IMR-90 (cell line): ENCODE measurements around the gene RAD51B. TPM values are rescaled to one million over a fixed set of nuclear protein-coding genes. Genes with fewer than 3 reads are reported as not detected.

ENCODE experiments used
- ATAC-seq: fragments of 200-7000 bp; cut with Tn5 transposase; 2 replicates; pipeline ENCODE4 v1.9.1; 2020; ENCODE audit warnings: low read depth, mild to moderate bottlenecking, moderate library complexity
- BruUV-seq: library from RNA; stranded (reverse); fragments of 400-500 nt; replicated peaks from 2 replicates; lab custom pipeline; 2021; lab: Mats Ljungman, UMichigan
- CTCF ChIA-PET: fragments of 300-600 bp; formaldehyde crosslinking; extraction: SDS; loops from one replicate; lab custom pipeline; 2021; ENCODE audit warnings: antibody characterized with exemption; lab: Yijun Ruan, JAX
- POLR2A ChIA-PET: fragments of 300-600 bp; sonication (Branson Sonifier 250); formaldehyde crosslinking; loops from one replicate; lab custom pipeline; 2022; ENCODE audit warnings: antibody characterized with exemption; ENCODE audit not compliant: unreplicated experiment; lab: Charles Lee
- DNase-seq: peaks from one replicate; pipeline ENCODE4 v3.0.0; 2013
- H2AFZ ChIP-seq: replicated peaks from 2 replicates; pipeline ENCODE3; 2013; ENCODE audit warnings: low read length, mild to moderate bottlenecking; ENCODE audit not compliant: poor library complexity
- H2AK5ac ChIP-seq: 2 replicates; pipeline ENCODE4 v1.6.1; 2013; ENCODE audit warnings: low read depth, low read length, inconsistent platforms
- H2AK9ac ChIP-seq: replicated peaks from 2 replicates; pipeline ENCODE3; 2013; ENCODE audit warnings: mild to moderate bottlenecking, low read depth, low read length, moderate library complexity; ENCODE audit not compliant: poor library complexity
- H2BK120ac ChIP-seq: 2 replicates; pipeline ENCODE4 v1.6.1; 2013; ENCODE audit warnings: low read depth, low read length, inconsistent platforms
- H2BK15ac ChIP-seq: 3 replicates; pipeline ENCODE4 v1.6.1; 2013; ENCODE audit warnings: low read depth, low read length, inconsistent platforms
- H2BK20ac ChIP-seq: 2 replicates; pipeline ENCODE4 v1.6.1; 2013; ENCODE audit warnings: low read depth, mild to moderate bottlenecking, inconsistent platforms, low read length, moderate library complexity
- H2BK5ac ChIP-seq: 2 replicates; pipeline ENCODE4 v1.6.1; 2013; ENCODE audit warnings: mild to moderate bottlenecking, low read depth, low read length, inconsistent platforms; ENCODE audit not compliant: poor library complexity, severe bottlenecking
- H3K14ac ChIP-seq: replicated peaks from 2 replicates; pipeline ENCODE4 v1.6.1; 2013; ENCODE audit warnings: low read depth, low read length, inconsistent platforms
- H3K18ac ChIP-seq: 2 replicates; pipeline ENCODE4 v1.6.1; 2013; ENCODE audit warnings: low read depth, low read length, control low read depth
- H3K23ac ChIP-seq: 2 replicates; pipeline ENCODE4 v1.6.1; 2013; ENCODE audit warnings: low read depth, low read length, inconsistent platforms
- H3K27ac ChIP-seq: 2 replicates; pipeline ENCODE4 v1.5.1; 2013; ENCODE audit warnings: mild to moderate bottlenecking, control low read depth, low read length; ENCODE audit not compliant: insufficient read depth
- H3K27me3 ChIP-seq: 2 replicates; pipeline ENCODE4 v1.6.1; 2013; ENCODE audit warnings: low read length; ENCODE audit not compliant: control insufficient read depth, insufficient read depth
- H3K36me3 ChIP-seq: 2 replicates; pipeline ENCODE4 v1.6.1; 2013; ENCODE audit warnings: low read length, mixed read lengths; ENCODE audit not compliant: control insufficient read depth, insufficient read depth
- H3K4ac ChIP-seq: 2 replicates; pipeline ENCODE4 v1.6.1; 2013; ENCODE audit warnings: low read depth, low read length, inconsistent platforms
- H3K4me1 ChIP-seq: 2 replicates; pipeline ENCODE4 v1.6.1; 2013; ENCODE audit warnings: low read length, mixed read lengths; ENCODE audit not compliant: control insufficient read depth, insufficient read depth
- H3K4me2 ChIP-seq: 2 replicates; pipeline ENCODE4 v1.6.1; 2013; ENCODE audit warnings: low read depth, mild to moderate bottlenecking, control low read depth, low read length, moderate library complexity
- H3K4me3 ChIP-seq: 2 replicates; pipeline ENCODE4 v1.5.1; 2013; ENCODE audit warnings: low read depth, mild to moderate bottlenecking, control low read depth, low read length, moderate library complexity; ENCODE audit not compliant: insufficient read depth
- H3K56ac ChIP-seq: 2 replicates; pipeline ENCODE4 v1.6.1; 2013; ENCODE audit warnings: low read length, inconsistent platforms; ENCODE audit not compliant: insufficient read depth; ENCODE audit errors: extremely low read depth
- H3K79me1 ChIP-seq, 2 experiments: 2 replicates each; pipeline ENCODE4 v1.6.1; 2013; ENCODE audit warnings: low read length in 2 of 2, inconsistent platforms in 1 of 2, low read depth in 1 of 2
- H3K9ac ChIP-seq: 2 replicates; pipeline ENCODE4 v1.6.1; 2013; ENCODE audit warnings: low read depth, low read length, control low read depth
- H3K9me1 ChIP-seq: 2 replicates; pipeline ENCODE4 v1.6.1; 2013; ENCODE audit warnings: low read length, inconsistent platforms; ENCODE audit not compliant: insufficient read depth
- H3K9me3 ChIP-seq: 2 replicates; pipeline ENCODE4 v1.6.1; 2013; ENCODE audit warnings: low read length; ENCODE audit not compliant: control insufficient read depth, insufficient read depth
- H4K20me1 ChIP-seq: 2 replicates; pipeline ENCODE4 v1.6.1; 2013; ENCODE audit warnings: low read length, inconsistent platforms; ENCODE audit not compliant: insufficient read depth
- H4K5ac ChIP-seq: 2 replicates; pipeline ENCODE4 v1.6.1; 2013; ENCODE audit warnings: mild to moderate bottlenecking, low read depth, low read length, control low read depth
- H4K8ac ChIP-seq, 2 experiments: 2 replicates each; pipeline ENCODE4 v1.6.1; 2013; ENCODE audit warnings: low read depth in 2 of 2, low read length in 2 of 2, control low read depth in 1 of 2, inconsistent platforms in 1 of 2
- H4K91ac ChIP-seq: 2 replicates; pipeline ENCODE4 v1.6.1; 2013; ENCODE audit warnings: low read depth, low read length, inconsistent platforms; ENCODE audit not compliant: insufficient read depth
- BHLHE40 ChIP-seq: fragments of 150-350 bp; IDR thresholded peaks from 2 replicates; pipeline ENCODE4 v1.6.1; 2016; ENCODE audit warnings: mild to moderate bottlenecking, low read depth, low read length
- CEBPB ChIP-seq: IDR thresholded peaks from 2 replicates; pipeline ENCODE4 v1.6.1; 2012; ENCODE audit warnings: low read depth, low read length, improper control_type of control experiment
- CHD1 ChIP-seq: IDR thresholded peaks from 2 replicates; pipeline ENCODE4 v1.6.1; 2012; ENCODE audit warnings: low read depth, low read length, improper control_type of control experiment
- FOS ChIP-seq: fragments of 150-350 bp; IDR thresholded peaks from 2 replicates; pipeline ENCODE4 v1.6.1; 2016; ENCODE audit warnings: low read depth, low read length
- MAFK ChIP-seq: IDR thresholded peaks from 2 replicates; pipeline ENCODE4 v1.6.1; 2012; ENCODE audit warnings: low read depth, low read length, improper control_type of control experiment
- MAZ ChIP-seq: IDR thresholded peaks from 2 replicates; pipeline ENCODE4 v1.6.1; 2012; ENCODE audit warnings: low read depth, mild to moderate bottlenecking, low read length, improper control_type of control experiment, moderate library complexity, borderline replicate concordance
- MXI1 ChIP-seq: IDR thresholded peaks from 2 replicates; pipeline ENCODE4 v1.6.1; 2012; ENCODE audit warnings: low read depth, mild to moderate bottlenecking, low read length, moderate library complexity, borderline replicate concordance
- NFE2L2 ChIP-seq: fragments of 150-350 bp; IDR thresholded peaks from 2 replicates; pipeline ENCODE4 v1.6.1; 2016; ENCODE audit warnings: low read depth, mild to moderate bottlenecking, low read length
- POLR2A ChIP-seq: IDR thresholded peaks from 2 replicates; pipeline ENCODE4 v1.6.1; 2012; ENCODE audit warnings: mild to moderate bottlenecking, low read depth, low read length
- RAD21 ChIP-seq: IDR thresholded peaks from 2 replicates; pipeline ENCODE4 v1.6.1; 2012; ENCODE audit warnings: low read length, improper control_type of control experiment
- RCOR1 ChIP-seq: IDR thresholded peaks from 2 replicates; pipeline ENCODE4 v1.6.1; 2012; ENCODE audit warnings: mild to moderate bottlenecking, low read length, improper control_type of control experiment; ENCODE audit not compliant: insufficient replicate concordance
- RFX5 ChIP-seq: IDR thresholded peaks from 2 replicates; pipeline ENCODE4 v1.8.0; 2012; ENCODE audit warnings: low read depth, mild to moderate bottlenecking, low read length, moderate library complexity
- SMC3 ChIP-seq: fragments of 150-350 bp; IDR thresholded peaks from 2 replicates; pipeline ENCODE4 v1.6.1; 2016; ENCODE audit warnings: low read depth, mild to moderate bottlenecking, antibody characterized with exemption, low read length, moderate library complexity
- WGBS, 2 experiments: methylation state at CpG; one replicate each; pipeline versions ENCODE4 v1.1.5 to v1.1.7; 2013; ENCODE audit warnings: missing lambda C conversion rate in 2 of 2; ENCODE audit not compliant: insufficient read length in 1 of 2; ENCODE audit errors: extremely low coverage in 2 of 2; 5-methylcytosine and 5-hydroxymethylcytosine counted together
- dilution Hi-C: fragments of 300-500 bp; cut with HindIII; formaldehyde crosslinking; loops from one replicate; pipeline ENCODE4 v1.14.3; 2018; ENCODE audit warnings: low sequenced_read_pairs; ENCODE audit not compliant: unreplicated experiment
- in situ Hi-C: fragments of 300-500 bp; cut with MboI; formaldehyde crosslinking; loops from 3 replicates; pipeline ENCODE4 v1.14.3; 2019; ENCODE audit warnings: low sequenced_read_pairs, inconsistent platforms, mixed read lengths
- intact Hi-C: fragments of 100-400 bp; cut with micrococcal nuclease; formaldehyde crosslinking; loops from 2 replicates; pipeline ENCODE4 v1.10.0; 2022
- polyA plus RNA-seq, 3 experiments: library from polyadenylated mRNA; depleted of rRNA; stranded (reverse); fragments of >200 nt; gene quantifications; 2 replicates each; pipeline ENCODE4 v1.2.3, GENCODE V29; 2012; ENCODE audit warnings: low replicate concordance in 1 of 3
- total RNA-seq: library from RNA; depleted of rRNA; stranded (reverse); fragments of >200 nt; gene quantifications from 2 replicates; pipeline ENCODE4 v1.2.3, GENCODE V29; 2012
- TF ChIP-seq, protein P1 (sequence below): fragments of 150-350 bp; IDR thresholded peaks from 2 replicates; pipeline ENCODE4 v1.6.1; 2016; ENCODE audit warnings: low read depth, mild to moderate bottlenecking, low read length, moderate library complexity, borderline replicate concordance
- TF ChIP-seq, protein P2 (sequence below): fragments of 150-350 bp; IDR thresholded peaks from 2 replicates; pipeline ENCODE4 v1.6.1; 2017; ENCODE audit warnings: mild to moderate bottlenecking, antibody characterized with exemption, low read length, low read depth
- TF ChIP-seq, protein P3 (sequence below): conservative IDR thresholded peaks from 2 replicates; pipeline ENCODE4 v1.5.1; 2012; ENCODE audit warnings: mild to moderate bottlenecking, low read depth, low read length, improper control_type of control experiment

The RAD51B gene
- total and polyA plus RNA-seq, 2 of the 4 experiments (the other 2 are of a cell fraction), result 5.1 to 18.8 TPM

DNA sequence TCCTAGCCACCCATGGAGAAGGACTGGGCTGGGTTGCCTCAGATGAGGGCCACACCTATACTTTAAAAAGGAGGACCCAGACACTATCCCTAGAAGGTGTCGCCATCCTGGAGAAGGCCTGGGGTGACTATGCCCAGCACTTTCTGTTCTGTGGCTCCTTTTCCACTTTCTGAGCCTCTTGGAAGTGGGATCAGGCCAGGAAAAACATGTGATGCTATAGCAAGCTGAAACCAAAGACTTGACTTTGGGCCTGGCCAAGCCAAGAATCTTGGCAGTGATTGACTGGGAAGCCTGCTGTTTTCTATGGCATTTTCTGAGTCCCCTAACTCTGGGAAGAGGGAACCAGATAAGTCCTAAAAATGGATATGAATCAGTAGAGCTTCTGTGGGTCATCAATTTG, 641.0 kb downstream of the RAD51B start:
- no peak overlapping the region for H3K56ac ChIP-seq
- no peak overlapping the region for H4K5ac ChIP-seq
- H4K91ac ChIP-seq, result no peak overlapping the region
- BruUV-seq, result no TSS peak
- H3K18ac ChIP-seq, result no peak overlapping the region
- peak overlapping the region; percentile 12; the same call in 1 of the 2 replicates for H2BK20ac ChIP-seq
- TF ChIP-seq MAFK (no peak), CHD1 (no peak), SMC3 (no peak), FOS (no peak), POLR2A (no peak), MXI1 (no peak), NFE2L2 (no peak), CEBPB (no peak), BHLHE40 (no peak), RCOR1 (no peak), RAD21 (no peak), RFX5 (no peak), MAZ (no peak)
- TF ChIP-seq, protein P1, sequence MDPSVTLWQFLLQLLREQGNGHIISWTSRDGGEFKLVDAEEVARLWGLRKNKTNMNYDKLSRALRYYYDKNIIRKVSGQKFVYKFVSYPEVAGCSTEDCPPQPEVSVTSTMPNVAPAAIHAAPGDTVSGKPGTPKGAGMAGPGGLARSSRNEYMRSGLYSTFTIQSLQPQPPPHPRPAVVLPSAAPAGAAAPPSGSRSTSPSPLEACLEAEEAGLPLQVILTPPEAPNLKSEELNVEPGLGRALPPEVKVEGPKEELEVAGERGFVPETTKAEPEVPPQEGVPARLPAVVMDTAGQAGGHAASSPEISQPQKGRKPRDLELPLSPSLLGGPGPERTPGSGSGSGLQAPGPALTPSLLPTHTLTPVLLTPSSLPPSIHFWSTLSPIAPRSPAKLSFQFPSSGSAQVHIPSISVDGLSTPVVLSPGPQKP, result no peak
- TF ChIP-seq, protein P2, sequence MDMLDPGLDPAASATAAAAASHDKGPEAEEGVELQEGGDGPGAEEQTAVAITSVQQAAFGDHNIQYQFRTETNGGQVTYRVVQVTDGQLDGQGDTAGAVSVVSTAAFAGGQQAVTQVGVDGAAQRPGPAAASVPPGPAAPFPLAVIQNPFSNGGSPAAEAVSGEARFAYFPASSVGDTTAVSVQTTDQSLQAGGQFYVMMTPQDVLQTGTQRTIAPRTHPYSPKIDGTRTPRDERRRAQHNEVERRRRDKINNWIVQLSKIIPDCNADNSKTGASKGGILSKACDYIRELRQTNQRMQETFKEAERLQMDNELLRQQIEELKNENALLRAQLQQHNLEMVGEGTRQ, result no peak
- TF ChIP-seq, protein P3, sequence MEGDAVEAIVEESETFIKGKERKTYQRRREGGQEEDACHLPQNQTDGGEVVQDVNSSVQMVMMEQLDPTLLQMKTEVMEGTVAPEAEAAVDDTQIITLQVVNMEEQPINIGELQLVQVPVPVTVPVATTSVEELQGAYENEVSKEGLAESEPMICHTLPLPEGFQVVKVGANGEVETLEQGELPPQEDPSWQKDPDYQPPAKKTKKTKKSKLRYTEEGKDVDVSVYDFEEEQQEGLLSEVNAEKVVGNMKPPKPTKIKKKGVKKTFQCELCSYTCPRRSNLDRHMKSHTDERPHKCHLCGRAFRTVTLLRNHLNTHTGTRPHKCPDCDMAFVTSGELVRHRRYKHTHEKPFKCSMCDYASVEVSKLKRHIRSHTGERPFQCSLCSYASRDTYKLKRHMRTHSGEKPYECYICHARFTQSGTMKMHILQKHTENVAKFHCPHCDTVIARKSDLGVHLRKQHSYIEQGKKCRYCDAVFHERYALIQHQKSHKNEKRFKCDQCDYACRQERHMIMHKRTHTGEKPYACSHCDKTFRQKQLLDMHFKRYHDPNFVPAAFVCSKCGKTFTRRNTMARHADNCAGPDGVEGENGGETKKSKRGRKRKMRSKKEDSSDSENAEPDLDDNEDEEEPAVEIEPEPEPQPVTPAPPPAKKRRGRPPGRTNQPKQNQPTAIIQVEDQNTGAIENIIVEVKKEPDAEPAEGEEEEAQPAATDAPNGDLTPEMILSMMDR, result no peak
- H3K4me2 ChIP-seq, result no peak overlapping the region
- H4K20me1 ChIP-seq, result no peaks in the 10 kb centered on the region
- H2BK15ac ChIP-seq, result 0 out of 3 replicates have a peak overlapping the region, but pooled peaks have one; percentile 25
- dilution Hi-C loops (no loop called here), intact Hi-C loops (loop anchor here (10.0 kb wide), 2 partner anchors 224 to 334 kb away; partner anchors contain the start of gene ZFP36L1), in situ Hi-C loops (no loop called here)
- H2AFZ ChIP-seq, result no peak overlapping the region
- no peaks in the 10 kb centered on the region for H3K27me3 ChIP-seq
- peak overlapping the region; percentile 75 for H2AK5ac ChIP-seq
- ATAC-seq (no peak), DNase-seq (no peak)
- H3K4me3 ChIP-seq, result no peak overlapping the region
- H2BK120ac ChIP-seq, result peak overlapping the region; percentile 6; the same call in 1 of the 2 replicates
- 0 out of 2 replicates have a peak, but pooled peaks cover 9% of the 10 kb centered on the region for H3K9me1 ChIP-seq
- H3K27ac ChIP-seq, result no peak overlapping the region
- H3K9ac ChIP-seq, result no peak overlapping the region
- peak overlapping the region; percentile 12; the same call in 1 of the 2 replicates for H3K4ac ChIP-seq
- H3K23ac ChIP-seq, result 0 out of 2 replicates have a peak overlapping the region, but pooled peaks have one; percentile 48
- no peaks in the 10 kb centered on the region for H3K36me3 ChIP-seq
- no peak overlapping the region for H3K14ac ChIP-seq
- WGBS, 2 experiments, result 100% methylated on average over 1 of the region's 1 CpG; no CpG with 5 or more reads in 1 of the 2 experiments
- no peak overlapping the region for H4K8ac ChIP-seq
- no peaks in the 10 kb centered on the region for H3K79me1 ChIP-seq
- H2AK9ac ChIP-seq, result no peak overlapping the region
- ChIA-PET POLR2A (no interaction called here), CTCF (no interaction called here)
- H2BK5ac ChIP-seq, result no peak overlapping the region
- H3K4me1 ChIP-seq, result peaks cover 12% of the 10 kb centered on the region
- no peaks in the 10 kb centered on the region for H3K9me3 ChIP-seq
